Esophagus muscularis mucosa (tissue), 4 donors: ENCODE data around the gene PDIA2. TPM values are rescaled to one million over a fixed set of nuclear protein-coding genes. Genes with fewer than 3 reads are reported as not detected.

Source experiments
- DNase-seq: peaks from one replicate; pipeline ENCODE4 v3.0.0-alpha.2; 2017; ENCODE audit errors: extremely low spot score
- H3K27ac ChIP-seq, 4 donors: fragments of 200-600 bp; sonication (generic); replicated peaks in 1 of 4; 1 replicate in 3 of 4; 2 replicates in 1 of 4; pipeline ENCODE4 v1.5.1; 2016 to 2019; ENCODE audit warnings: mild to moderate bottlenecking in 1 of 4
- H3K27me3 ChIP-seq, 4 donors: fragments of 200-600 bp; sonication (generic); one replicate each; pipeline versions ENCODE4 v1.5.1 to v1.6.0; 2016 to 2019
- H3K36me3 ChIP-seq, 4 donors: fragments of 200-600 bp; sonication (generic); one replicate each; pipeline ENCODE4 v1.5.1; 2016 to 2019
- H3K4me1 ChIP-seq, 4 donors: fragments of 200-600 bp; sonication (generic); one replicate each; pipeline ENCODE4 v1.5.1; 2016 to 2019
- H3K4me3 ChIP-seq, 4 donors: fragments of 200-600 bp; sonication (generic); 1 replicate in 2 of 4; 2 replicates in 2 of 4; pipeline ENCODE4 v1.5.1; 2016 to 2019; ENCODE audit warnings: mild to moderate bottlenecking in 4 of 4, moderate library complexity in 1 of 4
- H3K9me3 ChIP-seq, 4 donors: fragments of 200-600 bp; sonication (generic); 1 replicate in 3 of 4; 2 replicates in 1 of 4; pipeline ENCODE4 v1.5.1; 2016 to 2019
- EP300 ChIP-seq: sonication (generic); formaldehyde crosslinking; IDR thresholded peaks from one replicate; pipeline ENCODE4 v1.6.1; 2017; ENCODE audit warnings: antibody characterized with exemption
- POLR2A ChIP-seq: fragments of 450-650 bp; IDR thresholded peaks from one replicate; pipeline ENCODE4 v1.6.1; 2017; ENCODE audit warnings: antibody characterized with exemption, moderate library complexity, mild to moderate bottlenecking, low read depth
- POLR2AphosphoS5 ChIP-seq, 2 donors: sonication (generic); formaldehyde crosslinking; IDR thresholded peaks; one replicate each; pipeline ENCODE4 v1.6.1; 2017; ENCODE audit warnings: antibody characterized with exemption in 2 of 2
- WGBS: methylation state at CpG from one replicate; pipeline ENCODE4 v1.1.5; 2018; 5-methylcytosine and 5-hydroxymethylcytosine counted together
- intact Hi-C: fragments of 100-400 bp; cut with DNase I; formaldehyde crosslinking; loops from one replicate; pipeline ENCODE4 v1.15.1; 2023
- total RNA-seq, 4 donors: library from RNA; depleted of rRNA; stranded (reverse); fragments of >200 nt; gene quantifications; one replicate each; pipeline versions ENCODE4 v1.1.0 to v1.2.1, GENCODE V29; 2016
- TF ChIP-seq, protein P1 (sequence below), 3 experiments: fragments of 200-600 bp in 2 of 3; fragments of 450-650 bp in 1 of 3; sonication (generic) in 2 of 3; IDR thresholded peaks; one replicate each; pipeline ENCODE4 v1.5.1; 2017 to 2019; ENCODE audit warnings: antibody characterized with exemption in 3 of 3, mild to moderate bottlenecking in 2 of 3, moderate library complexity in 1 of 3

The PDIA2 gene
- total RNA-seq, 4 donors from 2014 or later, result 0.23 to 1.2 (median 1.0) TPM; not detected in 1

DNA sequence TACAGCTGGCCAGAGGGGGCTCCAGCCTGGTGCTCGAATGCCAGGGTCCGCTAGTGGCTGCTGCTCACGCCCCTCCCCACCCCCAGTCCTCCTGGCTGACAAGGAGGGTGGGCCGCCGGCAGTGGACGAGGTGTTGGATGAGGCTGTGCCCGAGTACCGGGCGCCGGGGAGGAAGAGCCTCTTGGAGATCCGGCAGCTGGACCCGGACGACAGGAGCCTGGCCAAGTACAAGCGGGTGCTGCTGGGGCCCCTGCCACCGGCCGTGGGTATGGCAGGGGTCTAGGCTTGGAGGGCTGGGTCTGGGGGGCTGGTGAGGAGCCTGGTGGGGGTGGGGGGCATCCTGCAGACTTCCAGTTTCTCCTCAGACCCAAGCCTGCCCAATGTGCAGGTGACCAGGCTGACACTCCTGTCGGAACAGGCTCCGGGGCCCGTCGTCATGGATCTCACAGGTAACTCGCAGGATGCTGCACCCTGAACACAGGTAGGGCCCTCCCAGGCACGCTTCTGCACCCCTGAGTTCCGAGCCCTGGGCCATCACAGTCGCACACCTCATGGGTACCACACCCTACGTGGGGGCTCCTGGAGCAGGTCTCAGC is 1.2 kb upstream of the PDIA2 start:
- H3K27me3 ChIP-seq, result peaks cover 0 to 38% (median 11%) of the 10 kb centered on the region in 4 donors
- H3K27ac ChIP-seq, result no peak overlapping the region
- WGBS, result 79% methylated on average over 8 of the region's 25 CpGs
- intact Hi-C loops, result no loop called here
- H3K36me3 ChIP-seq, result peaks cover 0 to 6% (median 4%) of the 10 kb centered on the region in 4 donors
- peaks cover 10 to 22% (median 17%) of the 10 kb centered on the region in 4 donors for H3K4me1 ChIP-seq
- no peaks in the 10 kb centered on the region for H3K9me3 ChIP-seq
- no peak for TF ChIP-seq POLR2AphosphoS5 (IDR thresholded peaks at IDR 0.05)
- no peak for TF ChIP-seq EP300
- TF ChIP-seq, protein P1, sequence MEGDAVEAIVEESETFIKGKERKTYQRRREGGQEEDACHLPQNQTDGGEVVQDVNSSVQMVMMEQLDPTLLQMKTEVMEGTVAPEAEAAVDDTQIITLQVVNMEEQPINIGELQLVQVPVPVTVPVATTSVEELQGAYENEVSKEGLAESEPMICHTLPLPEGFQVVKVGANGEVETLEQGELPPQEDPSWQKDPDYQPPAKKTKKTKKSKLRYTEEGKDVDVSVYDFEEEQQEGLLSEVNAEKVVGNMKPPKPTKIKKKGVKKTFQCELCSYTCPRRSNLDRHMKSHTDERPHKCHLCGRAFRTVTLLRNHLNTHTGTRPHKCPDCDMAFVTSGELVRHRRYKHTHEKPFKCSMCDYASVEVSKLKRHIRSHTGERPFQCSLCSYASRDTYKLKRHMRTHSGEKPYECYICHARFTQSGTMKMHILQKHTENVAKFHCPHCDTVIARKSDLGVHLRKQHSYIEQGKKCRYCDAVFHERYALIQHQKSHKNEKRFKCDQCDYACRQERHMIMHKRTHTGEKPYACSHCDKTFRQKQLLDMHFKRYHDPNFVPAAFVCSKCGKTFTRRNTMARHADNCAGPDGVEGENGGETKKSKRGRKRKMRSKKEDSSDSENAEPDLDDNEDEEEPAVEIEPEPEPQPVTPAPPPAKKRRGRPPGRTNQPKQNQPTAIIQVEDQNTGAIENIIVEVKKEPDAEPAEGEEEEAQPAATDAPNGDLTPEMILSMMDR (IDR thresholded peaks at IDR 0.05), result no peak
- TF ChIP-seq POLR2A, result no peak
- DNase-seq, result no peak
- H3K4me3 ChIP-seq, result no peak overlapping the region

DNA sequence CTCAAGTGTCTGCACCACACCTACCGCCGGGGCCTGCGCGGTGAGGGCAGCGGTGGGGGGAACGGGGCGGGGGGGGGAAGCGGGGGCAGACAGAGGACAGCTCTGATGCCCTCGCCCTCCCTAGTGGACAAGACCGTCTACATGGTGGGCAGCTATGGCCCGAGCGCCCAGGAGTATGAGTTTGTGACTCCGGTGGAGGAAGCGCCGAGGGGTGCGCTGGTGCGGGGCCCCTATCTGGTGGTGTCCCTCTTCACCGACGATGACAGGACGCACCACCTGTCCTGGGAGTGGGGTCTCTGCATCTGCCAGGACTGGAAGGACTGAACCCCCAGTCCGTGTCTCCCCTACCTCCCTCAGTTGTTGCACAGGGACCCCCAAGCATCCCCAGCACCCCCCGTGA is 473 bp upstream of the PDIA2 start:
- peaks cover 0 to 38% (median 11%) of the 10 kb centered on the region in 4 donors for H3K27me3 ChIP-seq
- peaks cover 0 to 12% (median 9%) of the 10 kb centered on the region in 4 donors for H3K36me3 ChIP-seq
- 83% methylated on average over 8 of the region's 22 CpGs for WGBS
- no peak for TF ChIP-seq POLR2A
- TF ChIP-seq EP300, result no peak
- TF ChIP-seq, protein P1 (IDR thresholded peaks at IDR 0.05), result no peak
- no peak for TF ChIP-seq POLR2AphosphoS5 (IDR thresholded peaks at IDR 0.05)
- H3K4me3 ChIP-seq, result no peak overlapping the region
- intact Hi-C loops, result no loop called here
- no peaks in the 10 kb centered on the region for H3K9me3 ChIP-seq
- no peak overlapping the region for H3K27ac ChIP-seq
- peaks cover 10 to 22% (median 17%) of the 10 kb centered on the region in 4 donors for H3K4me1 ChIP-seq
- no peak for DNase-seq

DNA sequence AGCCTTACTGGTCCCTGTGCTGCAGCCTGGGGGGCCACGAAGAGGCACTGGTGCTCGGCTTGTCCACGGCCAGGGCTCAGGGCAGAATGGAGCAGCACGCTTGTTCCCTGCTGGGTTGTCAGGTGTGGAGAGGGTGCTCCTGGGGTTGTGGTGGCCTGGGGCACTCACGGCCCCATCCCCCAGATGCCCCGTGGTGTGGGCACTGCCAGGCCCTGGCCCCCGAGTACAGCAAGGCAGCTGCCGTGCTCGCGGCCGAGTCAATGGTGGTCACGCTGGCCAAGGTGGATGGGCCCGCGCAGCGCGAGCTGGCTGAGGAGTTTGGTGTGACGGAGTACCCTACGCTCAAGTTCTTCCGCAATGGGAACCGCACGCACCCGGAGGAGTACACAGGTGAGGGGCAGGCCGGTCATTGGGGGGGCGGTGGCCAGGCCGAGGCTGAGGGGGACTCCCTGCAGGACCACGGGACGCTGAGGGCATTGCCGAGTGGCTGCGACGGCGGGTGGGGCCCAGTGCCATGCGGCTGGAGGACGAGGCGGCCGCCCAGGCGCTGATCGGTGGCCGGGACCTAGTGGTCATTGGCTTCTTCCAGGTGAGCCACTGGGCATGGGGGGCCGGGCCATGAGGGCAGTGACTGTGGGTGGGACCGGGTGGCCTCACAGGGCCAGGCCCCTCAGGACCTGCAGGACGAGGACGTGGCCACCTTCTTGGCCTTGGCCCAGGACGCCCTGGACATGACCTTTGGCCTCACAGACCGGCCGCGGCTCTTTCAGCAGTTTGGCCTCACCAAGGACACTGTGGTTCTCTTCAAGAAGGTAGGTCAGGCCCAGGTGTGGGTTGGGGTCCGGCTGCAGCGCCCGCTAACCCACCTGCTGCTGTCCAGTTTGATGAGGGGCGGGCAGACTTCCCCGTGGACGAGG is 1.5 kb downstream of the PDIA2 start:
- no peaks in the 10 kb centered on the region for H3K9me3 ChIP-seq
- DNase-seq, result no peak
- peaks cover 0 to 32% (median 29%) of the 10 kb centered on the region in 4 donors for H3K36me3 ChIP-seq
- TF ChIP-seq POLR2AphosphoS5 (IDR thresholded peaks at IDR 0.05) (no peak), POLR2A (no peak), EP300 (no peak)
- TF ChIP-seq, protein P1 (IDR thresholded peaks at IDR 0.05), result no peak
- WGBS, result 94% methylated on average over 14 of the region's 52 CpGs
- no peak overlapping the region for H3K4me3 ChIP-seq
- no peak overlapping the region for H3K27ac ChIP-seq
- peaks cover 10 to 22% (median 17%) of the 10 kb centered on the region in 4 donors for H3K4me1 ChIP-seq
- intact Hi-C loops, result no loop called here
- peaks cover 0 to 36% (median 11%) of the 10 kb centered on the region in 4 donors for H3K27me3 ChIP-seq

DNA sequence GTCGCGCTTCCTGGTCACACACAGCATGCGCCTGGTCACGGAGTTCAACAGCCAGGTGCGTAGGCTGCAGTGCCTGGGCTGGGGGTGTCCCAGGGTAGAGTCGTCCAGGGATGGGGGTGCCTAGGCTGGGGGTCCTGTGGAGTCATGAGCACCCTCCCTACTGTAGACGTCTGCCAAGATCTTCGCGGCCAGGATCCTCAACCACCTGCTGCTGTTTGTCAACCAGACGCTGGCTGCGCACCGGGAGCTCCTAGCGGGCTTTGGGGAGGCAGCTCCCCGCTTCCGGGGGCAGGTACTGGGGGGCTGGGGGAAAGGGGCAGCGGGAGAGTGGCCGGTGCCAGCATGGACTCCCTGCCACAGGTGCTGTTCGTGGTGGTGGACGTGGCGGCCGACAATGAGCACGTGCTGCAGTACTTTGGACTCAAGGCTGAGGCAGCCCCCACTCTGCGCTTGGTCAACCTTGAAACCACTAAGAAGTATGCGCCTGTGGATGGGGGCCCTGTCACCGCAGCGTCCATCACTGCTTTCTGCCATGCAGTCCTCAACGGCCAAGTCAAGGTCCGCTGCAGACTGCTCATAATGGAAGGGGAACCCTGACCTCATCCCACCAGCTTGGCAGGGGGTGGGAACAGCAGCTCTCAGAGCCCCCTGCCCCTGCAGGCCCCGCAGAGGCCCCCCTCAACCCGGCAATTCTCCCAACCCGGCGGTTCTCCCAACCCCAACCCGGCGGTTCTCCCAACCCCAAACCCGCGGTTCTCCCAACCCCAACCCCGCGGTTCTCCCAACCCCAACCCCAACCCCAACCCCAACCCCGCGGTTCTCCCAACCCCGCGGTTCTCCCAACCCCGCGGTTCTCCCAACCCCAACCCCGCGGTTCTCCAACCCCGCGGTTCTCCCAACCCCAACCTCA is 2.4 kb downstream of the PDIA2 start:
- H3K4me3 ChIP-seq, result no peak overlapping the region
- DNase-seq, result no peak
- H3K27ac ChIP-seq, result no peak overlapping the region
- peaks cover 0 to 29% (median 11%) of the 10 kb centered on the region in 4 donors for H3K27me3 ChIP-seq
- H3K4me1 ChIP-seq, result peaks cover 8 to 16% (median 13%) of the 10 kb centered on the region in 4 donors
- TF ChIP-seq EP300 (no peak), POLR2A (no peak), POLR2AphosphoS5 (IDR thresholded peaks at IDR 0.05) (no peak)
- TF ChIP-seq, protein P1 (IDR thresholded peaks at IDR 0.05), result no peak
- intact Hi-C loops, result no loop called here
- 96% methylated on average over 25 of the region's 48 CpGs for WGBS
- no peaks in the 10 kb centered on the region for H3K9me3 ChIP-seq
- peaks cover 0 to 42% (median 38%) of the 10 kb centered on the region in 4 donors for H3K36me3 ChIP-seq
